WERI-Rb-1 (cell line): ENCODE data around the gene PRSS21.
A peak's percentile ranks its signal among the peaks of the same experiment; 100 is the strongest.

Source experiments
- DNase-seq: peaks from one replicate; pipeline ENCODE4 v3.0.0-alpha.2; 2020
- H3K27ac ChIP-seq: fragments of 250-450 bp; sonication (Bioruptor Pico); 2 replicates; pipeline ENCODE4 v1.5.1; 2020; ENCODE audit warnings: mild to moderate bottlenecking, moderate library complexity
- H3K27me3 ChIP-seq: fragments of 250-450 bp; sonication (Bioruptor Pico); 2 replicates; pipeline ENCODE4 v1.5.1; 2021; ENCODE audit warnings: mild to moderate bottlenecking, low read depth, moderate library complexity; ENCODE audit not compliant: insufficient read depth, severe bottlenecking
- H3K36me3 ChIP-seq: fragments of 250-450 bp; sonication (Bioruptor Pico); 2 replicates; pipeline ENCODE4 v1.5.1; 2020; ENCODE audit warnings: mild to moderate bottlenecking, moderate library complexity
- H3K4me3 ChIP-seq: 2 replicates; pipeline ENCODE4 v1.5.1; 2011; ENCODE audit warnings: low read depth, mild to moderate bottlenecking, control low read depth, low read length
- H3K9me3 ChIP-seq: fragments of 250-450 bp; sonication (Bioruptor Pico); 2 replicates; pipeline ENCODE4 v1.5.1; 2021; ENCODE audit warnings: mild to moderate bottlenecking, moderate library complexity; ENCODE audit not compliant: severe bottlenecking
- TF ChIP-seq, protein P1 (sequence below): IDR thresholded peaks from 2 replicates; pipeline ENCODE4 v1.5.1; 2011; ENCODE audit warnings: low read depth, mild to moderate bottlenecking, control low read depth, inconsistent platforms, low read length

The PRSS21 gene

DNA sequence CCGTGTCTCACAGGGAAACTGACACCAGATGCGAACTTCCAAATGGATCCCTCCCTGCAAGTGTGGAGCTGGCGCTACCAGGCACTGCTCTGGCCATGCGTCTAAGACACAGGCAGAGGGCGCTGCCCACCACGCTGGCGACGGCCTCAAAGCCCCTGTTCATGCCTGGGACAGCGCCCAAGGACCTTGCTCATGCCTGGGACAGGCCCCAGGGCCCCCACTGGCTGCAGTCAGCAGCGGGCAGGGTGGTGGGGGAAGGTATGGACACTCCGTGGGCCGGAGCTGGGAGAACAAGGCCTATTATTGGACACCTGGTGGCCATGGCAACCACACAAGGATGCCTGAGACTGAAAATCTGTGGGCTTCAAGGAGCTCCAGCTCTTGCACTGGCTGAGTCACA lies 21.9 kb downstream of the PRSS21 start:
- Histone ChIP-seq H3K9me3 (no peaks in the 10 kb centered on the region), H3K27me3 (no peaks in the 10 kb centered on the region), H3K27ac (no peak overlapping the region), H3K4me3 (no peak overlapping the region), H3K36me3 (no peaks in the 10 kb centered on the region)
- TF ChIP-seq, protein P1, sequence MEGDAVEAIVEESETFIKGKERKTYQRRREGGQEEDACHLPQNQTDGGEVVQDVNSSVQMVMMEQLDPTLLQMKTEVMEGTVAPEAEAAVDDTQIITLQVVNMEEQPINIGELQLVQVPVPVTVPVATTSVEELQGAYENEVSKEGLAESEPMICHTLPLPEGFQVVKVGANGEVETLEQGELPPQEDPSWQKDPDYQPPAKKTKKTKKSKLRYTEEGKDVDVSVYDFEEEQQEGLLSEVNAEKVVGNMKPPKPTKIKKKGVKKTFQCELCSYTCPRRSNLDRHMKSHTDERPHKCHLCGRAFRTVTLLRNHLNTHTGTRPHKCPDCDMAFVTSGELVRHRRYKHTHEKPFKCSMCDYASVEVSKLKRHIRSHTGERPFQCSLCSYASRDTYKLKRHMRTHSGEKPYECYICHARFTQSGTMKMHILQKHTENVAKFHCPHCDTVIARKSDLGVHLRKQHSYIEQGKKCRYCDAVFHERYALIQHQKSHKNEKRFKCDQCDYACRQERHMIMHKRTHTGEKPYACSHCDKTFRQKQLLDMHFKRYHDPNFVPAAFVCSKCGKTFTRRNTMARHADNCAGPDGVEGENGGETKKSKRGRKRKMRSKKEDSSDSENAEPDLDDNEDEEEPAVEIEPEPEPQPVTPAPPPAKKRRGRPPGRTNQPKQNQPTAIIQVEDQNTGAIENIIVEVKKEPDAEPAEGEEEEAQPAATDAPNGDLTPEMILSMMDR, result peak; percentile 99
- DNase-seq, result peak; percentile 84

DNA sequence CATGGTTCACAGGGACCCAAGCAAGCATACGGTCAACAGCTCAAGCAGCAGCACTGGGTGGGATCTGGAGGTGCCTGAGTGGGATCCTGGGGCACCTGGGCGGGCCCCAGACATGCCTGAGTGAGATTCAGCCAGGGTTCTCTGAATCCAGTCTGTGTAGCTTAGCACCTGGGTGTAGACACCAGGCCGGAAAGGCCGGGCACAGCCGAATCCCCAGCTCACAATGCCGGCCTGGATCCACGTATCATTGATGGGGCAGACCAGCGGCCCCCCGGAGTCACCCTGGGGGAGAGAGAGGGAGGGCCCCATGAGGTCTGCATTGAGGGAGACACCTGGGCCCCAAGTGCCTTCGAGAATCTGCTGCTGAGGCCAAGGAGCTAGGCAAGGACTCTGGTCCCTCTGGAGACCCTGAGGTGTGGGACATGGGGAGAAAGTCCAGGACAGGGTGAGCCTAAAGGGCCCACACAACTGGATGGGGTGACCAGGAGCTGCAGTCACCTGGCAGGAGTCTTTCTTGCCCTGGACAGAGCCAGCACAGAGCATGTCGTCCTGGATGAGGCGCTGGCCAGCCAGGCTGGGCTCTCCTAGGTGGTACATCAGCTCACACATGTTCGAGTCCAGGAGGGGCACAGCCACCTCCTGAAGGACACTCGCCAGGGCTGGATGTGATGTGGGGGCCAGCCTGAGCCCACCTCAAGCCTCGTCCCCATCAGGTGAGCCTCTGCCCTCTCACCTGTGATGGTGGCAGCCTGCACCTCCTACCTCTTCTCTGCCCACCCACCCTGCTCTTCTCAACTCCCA lies 22.8 kb downstream of the PRSS21 start:
- TF ChIP-seq, protein P1, result no peak
- no peaks in the 10 kb centered on the region for H3K27me3 ChIP-seq
- no peaks in the 10 kb centered on the region for H3K9me3 ChIP-seq
- no peak overlapping the region for H3K4me3 ChIP-seq
- no peaks in the 10 kb centered on the region for H3K36me3 ChIP-seq
- no peak for DNase-seq
- no peak overlapping the region for H3K27ac ChIP-seq

DNA sequence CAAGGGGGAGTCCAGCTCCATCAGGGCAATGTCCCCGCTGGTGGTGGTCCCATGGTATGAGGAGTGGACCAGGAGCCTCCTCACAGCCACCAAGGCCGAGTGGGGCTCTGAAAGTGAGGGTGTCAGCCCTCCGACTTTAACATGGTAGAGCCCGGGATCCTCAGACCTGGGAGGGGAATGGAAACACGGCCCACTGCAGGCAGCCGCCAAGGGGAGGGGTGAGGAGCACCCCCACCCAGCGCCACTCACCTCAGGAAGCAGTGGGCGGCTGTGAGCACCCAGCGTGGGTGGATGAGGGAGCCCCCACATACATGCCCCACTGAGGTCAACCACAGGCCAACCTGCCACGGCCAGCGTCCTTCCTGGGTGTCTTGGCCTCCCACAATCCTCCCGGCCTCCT lies 23.9 kb downstream of the PRSS21 start:
- no peak for DNase-seq
- H3K4me3 ChIP-seq, result no peak overlapping the region
- H3K36me3 ChIP-seq, result no peaks in the 10 kb centered on the region
- no peak overlapping the region for H3K27ac ChIP-seq
- TF ChIP-seq, protein P1, result no peak
- H3K9me3 ChIP-seq, result no peaks in the 10 kb centered on the region
- H3K27me3 ChIP-seq, result no peaks in the 10 kb centered on the region

DNA sequence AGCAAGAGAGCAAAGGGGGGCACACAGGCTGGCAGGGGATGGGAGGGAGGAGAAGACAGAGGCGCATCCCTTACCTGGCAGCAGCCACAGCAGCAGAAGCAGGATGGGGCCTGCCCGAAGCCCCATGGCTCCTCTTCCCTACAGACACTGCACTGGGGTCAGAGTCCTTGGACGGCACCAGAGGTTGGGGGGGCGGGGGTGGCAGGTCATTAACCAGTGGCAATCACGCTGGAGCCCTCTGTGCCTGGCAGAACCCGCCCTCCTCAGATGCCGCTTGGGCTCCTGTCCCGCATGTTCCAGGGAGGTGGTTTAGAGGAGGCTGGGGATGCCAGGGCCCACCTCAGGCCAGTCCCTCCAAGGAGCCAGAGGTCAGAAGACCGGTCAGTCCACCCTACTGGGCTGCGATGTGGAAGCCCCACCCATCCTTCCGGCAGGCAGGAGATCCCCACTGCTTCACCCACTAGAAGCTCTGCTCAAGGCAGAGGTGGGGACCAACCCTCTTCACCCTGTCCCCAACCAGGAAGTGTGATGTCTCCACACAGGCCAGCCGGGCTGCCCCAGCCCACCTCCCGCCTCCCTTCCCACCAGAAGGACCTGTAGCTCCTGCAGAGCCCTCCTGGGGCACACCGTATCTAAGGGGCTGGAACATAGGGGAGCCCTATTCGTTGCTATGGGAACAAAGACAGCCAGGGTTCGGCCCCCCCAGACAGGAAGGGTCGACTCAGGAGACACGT lies 24.7 kb downstream of the PRSS21 start:
- no peak overlapping the region for H3K27ac ChIP-seq
- TF ChIP-seq, protein P1, result no peak
- H3K27me3 ChIP-seq, result no peaks in the 10 kb centered on the region
- no peak for DNase-seq
- H3K36me3 ChIP-seq, result no peaks in the 10 kb centered on the region
- H3K9me3 ChIP-seq, result no peaks in the 10 kb centered on the region
- H3K4me3 ChIP-seq, result no peak overlapping the region

DNA sequence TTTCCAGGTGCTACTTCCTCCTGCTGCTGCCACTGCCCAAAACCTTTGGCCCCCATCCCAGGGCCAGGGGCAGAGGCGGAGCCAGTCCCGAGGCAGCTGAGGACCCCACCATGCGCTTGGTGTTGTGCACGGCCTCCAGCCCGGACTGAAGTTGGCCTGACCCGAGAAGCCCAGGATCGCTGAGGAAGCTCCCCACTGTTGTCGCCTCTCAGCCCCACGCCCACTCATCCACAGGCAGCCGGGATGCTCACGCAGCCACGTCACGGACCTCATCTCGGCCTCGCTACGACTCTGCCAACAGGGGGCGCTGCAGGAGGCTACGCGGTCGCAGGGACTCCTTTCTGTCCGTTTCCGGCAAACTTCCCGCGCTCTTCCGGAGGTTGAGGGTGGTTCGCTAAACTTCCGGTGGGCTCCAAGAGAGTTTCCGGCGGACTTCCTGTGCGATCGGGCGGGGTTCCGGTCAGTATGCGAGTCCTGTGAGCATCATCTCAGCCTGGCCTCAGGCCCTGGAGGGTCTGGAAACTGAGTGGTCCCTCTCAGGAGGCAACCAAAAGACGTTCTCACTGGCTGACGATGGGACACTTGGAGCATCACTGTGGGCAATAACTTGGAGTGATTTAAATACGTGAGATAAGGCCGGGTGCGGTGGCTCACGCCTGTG lies 25.4 kb downstream of the PRSS21 start:
- no peaks in the 10 kb centered on the region for H3K9me3 ChIP-seq
- no peaks in the 10 kb centered on the region for H3K36me3 ChIP-seq
- H3K27me3 ChIP-seq, result no peaks in the 10 kb centered on the region
- H3K27ac ChIP-seq, result no peak overlapping the region
- TF ChIP-seq, protein P1, result peak; percentile 80
- DNase-seq, result peak; percentile 44
- H3K4me3 ChIP-seq, result no peak overlapping the region
